ENCODE measurements around the gene CRABP1. TPM values are rescaled to one million over a fixed set of nuclear protein-coding genes. Genes with fewer than 3 reads are reported as not detected.

Gene CRABP1
- not detected for total RNA-seq

DNA sequence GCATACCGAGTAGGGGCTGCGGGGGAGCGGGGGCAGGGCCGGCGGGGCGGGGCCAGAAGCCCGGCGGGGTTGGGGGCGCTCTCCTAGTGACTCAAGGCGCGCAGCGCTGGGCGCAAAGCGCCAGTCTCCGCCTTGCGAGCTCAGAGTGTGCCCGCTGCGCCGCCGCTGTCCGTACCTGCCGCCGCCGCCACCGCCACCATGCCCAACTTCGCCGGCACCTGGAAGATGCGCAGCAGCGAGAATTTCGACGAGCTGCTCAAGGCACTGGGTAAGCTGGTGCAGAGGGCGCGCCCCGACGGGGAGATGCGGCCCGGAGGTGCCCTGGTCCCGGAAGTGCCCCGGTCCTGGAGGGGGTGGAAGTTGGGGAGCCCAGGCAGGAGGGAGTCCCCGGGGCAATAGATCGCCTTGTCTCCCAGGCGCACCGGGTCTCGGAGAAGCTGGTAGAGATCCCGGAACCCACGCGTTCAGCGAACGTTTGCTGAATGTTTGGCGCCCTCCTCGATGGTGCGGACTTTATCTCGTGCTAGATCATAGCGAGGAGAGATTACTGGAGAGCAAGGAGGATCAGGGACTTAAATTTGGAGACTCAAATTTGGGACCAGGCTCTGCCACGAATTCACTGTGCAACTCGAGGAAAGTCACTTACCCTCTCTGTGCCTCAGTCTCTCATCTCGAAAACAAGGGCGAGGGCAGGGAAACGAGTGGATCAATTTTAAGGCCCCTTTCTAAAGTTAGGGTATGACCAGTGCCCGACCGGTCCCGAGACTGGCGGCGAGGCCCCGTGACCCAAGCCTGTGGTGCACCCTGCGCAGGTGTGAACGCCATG lies at the start of gene CRABP1:
Gene CRABP1 (plus strand): TSS at position 123 of the 826 bp plus-strand sequence. CDS start 76 bp downstream, at position 199.
- ATAC-seq = no peak

DNA sequence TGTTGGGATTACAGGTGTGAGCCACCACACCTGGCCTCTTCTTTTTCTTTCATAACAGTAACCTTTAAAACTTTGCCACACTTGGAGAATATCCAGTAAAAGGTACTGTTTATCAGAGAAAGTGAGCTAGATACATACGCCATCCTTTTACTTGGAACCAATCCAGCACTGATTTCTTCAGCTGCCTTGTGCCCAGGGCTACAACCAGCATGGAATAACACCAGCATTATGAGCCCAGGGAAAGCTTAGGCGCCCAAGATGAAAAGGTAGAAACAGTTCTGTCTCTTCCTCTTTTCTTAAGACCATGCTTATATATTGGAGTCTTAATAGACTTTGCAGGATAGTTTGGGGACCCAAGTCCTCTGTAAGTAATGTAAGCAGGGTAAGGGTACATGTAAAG lies 49.1 kb upstream of the CRABP1 start:
- ATAC-seq = no peak

GRCh38 chr15:78291698-78292097 lies 48.5 kb upstream of the CRABP1 start:
- peak; percentile 90 for ATAC-seq

DNA sequence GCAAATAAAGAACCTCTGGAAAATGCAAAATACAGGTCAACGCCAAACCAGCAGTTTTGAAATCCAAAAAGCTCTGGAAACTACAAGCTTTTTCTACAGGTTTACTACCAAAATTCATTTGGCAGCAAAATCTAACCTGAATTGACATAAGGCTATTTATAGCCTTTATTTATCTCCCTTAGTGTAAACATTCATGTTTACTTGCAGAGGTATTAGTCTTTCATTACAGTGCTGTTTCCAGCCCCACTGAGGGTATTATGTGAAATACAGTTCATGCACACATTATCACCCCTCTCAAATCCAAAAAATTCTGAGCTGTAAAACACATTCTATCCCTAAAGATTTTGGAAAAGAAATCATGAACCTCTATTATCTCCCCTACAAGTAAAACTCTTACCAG lies 47.9 kb upstream of the CRABP1 start:
- no peak for ATAC-seq

GRCh38 chr15:78299101-78299930 lies 40.8 kb upstream of the CRABP1 start, which contains the start of gene SKIC8:
SKIC8 (minus strand) TSS chr15:78299609; CDS start chr15:78295686, 3,923 bp downstream.
- peak; percentile 98 for ATAC-seq

DNA sequence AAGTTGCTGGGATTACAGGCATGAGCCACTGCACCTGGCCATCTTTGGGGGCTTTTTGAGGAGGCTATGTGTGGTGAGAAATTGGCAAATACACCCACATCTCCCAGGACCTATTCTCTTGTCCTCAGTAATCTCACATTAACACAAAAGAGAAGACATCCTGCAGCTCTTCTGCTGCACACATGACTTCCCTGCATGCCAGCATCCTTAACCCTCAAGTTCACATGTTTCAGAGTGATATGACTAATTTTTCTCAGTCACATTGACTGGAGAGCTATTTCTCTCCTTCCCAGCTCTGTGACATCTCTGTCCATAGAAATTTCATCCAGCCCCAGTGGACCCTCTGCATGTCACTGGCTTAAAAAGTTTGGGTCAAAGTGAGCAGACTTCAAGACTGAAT lies 38.8 kb upstream of the CRABP1 start:
- no peak for ATAC-seq

GRCh38 chr15:78301828-78302227 lies 38.3 kb upstream of the CRABP1 start:
- no peak for ATAC-seq

- ATAC-seq = no peak
Measured at GRCh38 chr15:78302579-78303312, 37.4 kb upstream of the CRABP1 start.

GRCh38 chr15:78304216-78305066 lies 35.7 kb upstream of the CRABP1 start:
- ATAC-seq = no peak

DNA sequence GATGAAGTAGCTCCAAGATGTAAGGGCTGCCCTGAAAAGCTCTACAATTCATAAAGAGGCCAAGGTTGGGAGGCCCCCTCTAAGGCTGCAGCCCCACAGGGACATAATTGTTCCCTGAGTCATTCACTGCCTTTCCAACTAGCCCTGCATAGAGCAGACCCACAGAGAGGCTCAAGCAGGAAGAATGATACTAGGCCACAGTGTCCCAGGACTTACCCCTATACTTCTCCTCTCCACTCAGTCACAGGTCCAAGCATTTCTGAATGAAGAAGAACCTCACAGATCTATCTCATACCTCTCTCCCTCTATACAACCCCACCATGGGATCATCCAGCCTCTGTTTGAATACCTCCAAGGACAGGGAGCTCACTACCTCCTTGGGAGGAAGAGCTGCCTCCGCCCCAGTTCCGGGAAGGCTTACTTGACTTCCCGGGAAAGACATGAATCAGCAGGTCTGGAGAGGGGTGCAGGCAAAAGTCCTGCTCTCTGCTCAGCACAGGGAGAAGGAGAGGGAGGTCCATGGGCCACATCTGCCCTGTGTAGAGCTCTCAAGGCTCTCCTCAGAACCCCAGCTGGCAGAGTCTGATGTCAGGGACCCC lies 33.9 kb upstream of the CRABP1 start:
- ATAC-seq = no peak

DNA sequence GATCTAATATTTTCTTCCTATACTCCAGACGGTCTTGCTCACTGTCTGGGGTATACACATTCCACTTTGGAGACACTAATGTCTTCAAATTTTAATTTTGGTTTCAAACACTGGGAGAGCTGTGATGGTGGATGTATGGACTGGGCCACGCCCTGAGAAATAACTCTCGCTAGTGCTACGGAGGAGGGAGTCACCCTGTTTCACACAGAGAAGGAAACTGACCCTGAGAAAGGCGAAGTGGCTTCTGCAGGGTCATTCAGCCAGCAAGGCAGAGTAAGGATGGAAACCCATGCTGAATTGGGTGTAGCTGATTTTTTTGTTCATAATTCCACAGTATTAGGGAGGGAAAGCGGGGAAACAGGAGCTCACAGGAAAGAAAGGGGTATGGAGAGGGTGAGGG lies 32.2 kb upstream of the CRABP1 start:
- ATAC-seq = no peak

DNA sequence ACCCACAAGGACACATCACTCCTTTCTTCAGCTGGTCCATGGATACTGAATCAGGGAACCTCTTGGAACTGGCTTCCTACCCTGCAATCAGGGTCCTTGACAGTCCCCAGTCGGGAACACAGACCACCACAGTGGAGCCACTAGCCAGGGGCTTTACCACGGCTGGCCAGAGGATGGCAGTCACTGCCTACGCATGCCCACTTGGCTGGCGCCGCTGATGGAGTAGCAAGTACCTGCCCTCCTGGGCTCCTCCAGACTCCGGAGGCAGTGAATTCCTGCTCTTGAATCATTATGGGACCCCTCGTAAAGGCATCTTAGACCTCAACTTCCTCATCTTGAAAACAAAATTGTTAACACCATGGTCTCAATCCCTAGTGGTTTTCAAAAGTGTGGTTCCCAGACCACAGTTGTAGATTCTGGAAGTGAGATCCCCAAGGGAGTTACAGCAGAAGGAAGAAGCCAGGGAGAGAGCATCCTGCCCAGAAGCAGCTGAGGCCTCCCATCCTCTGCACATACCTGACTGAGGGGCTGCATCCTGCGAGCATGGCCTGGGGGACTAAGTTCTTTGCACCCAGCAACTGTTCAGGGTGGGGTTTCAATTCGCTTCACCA lies 31.6 kb upstream of the CRABP1 start:
- ATAC-seq = peak; percentile 72

- ATAC-seq = no peak
Measured at GRCh38 chr15:78311292-78311691, 28.9 kb upstream of the CRABP1 start.

GRCh38 chr15:78312536-78312935 lies 27.6 kb upstream of the CRABP1 start:
- no peak for ATAC-seq

GRCh38 chr15:78312957-78313356 lies 27.2 kb upstream of the CRABP1 start:
- ATAC-seq = no peak

DNA sequence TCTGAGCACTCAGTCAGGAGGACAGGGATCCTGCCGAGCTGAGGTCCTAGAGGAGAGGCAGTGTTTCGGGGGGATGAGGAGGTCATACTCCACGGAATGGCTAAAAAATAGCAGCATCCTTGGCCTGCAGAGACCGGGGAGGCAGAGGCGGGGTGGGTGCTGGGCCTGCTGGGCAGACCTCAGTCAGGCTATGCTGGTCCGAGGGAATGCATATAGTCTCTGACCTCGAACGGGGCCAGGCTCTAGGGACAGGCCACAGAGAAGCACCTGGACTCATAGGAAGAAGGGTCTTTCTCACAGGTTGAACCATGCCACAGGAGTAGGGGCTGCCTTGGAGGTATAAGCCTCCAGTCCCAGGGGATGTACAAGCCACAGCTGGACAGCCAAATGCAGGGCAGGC lies 26.8 kb upstream of the CRABP1 start:
- no peak for ATAC-seq

DNA sequence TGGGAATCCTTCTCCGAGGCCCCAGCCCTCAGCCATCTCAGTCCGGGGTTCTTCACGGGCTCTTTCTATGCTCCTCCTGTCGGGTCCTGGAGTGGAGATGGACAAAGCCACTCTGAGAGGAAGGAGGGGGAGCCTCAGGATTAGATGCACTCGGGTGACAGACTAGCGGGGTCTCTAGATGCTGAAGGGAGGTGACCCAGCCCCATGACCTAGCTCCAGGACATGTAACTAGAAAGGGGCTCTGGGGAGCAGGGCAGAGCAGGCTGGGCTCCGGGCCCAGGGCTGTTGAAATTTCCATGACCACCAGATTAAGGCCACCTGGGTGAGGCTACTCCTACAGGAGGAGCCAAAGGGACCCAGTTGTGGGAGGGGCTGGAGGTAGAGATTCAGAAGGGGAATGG lies 26.0 kb upstream of the CRABP1 start:
- no peak for ATAC-seq

DNA sequence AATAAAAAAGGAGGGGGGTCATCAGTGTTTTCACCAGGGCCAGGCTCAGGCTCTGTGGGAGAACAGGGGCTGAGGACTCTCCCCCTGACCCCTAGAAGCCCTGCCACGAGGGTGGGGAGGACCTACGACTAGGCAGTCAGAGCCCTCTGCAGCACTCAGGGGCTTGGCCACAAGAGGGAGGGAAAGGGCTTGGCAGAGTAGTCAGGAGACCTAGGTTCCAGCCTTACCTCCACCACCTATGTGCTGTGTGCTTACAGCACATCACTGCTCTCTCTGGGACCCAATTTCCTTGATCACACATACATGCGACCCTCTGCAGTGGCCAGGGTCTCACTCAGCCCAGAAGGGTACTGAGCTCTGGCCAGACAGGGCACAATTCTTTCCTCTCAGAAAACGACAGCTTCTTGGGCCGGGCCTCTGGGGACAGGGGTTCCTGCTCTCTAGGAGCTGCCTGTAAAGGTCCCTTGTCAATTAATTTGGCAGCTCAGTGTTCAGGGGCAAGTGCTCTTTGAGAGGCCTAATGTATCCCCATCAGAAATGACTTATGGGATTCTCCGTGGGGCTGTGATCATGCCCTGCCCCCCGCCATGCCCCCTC lies 24.4 kb upstream of the CRABP1 start:
- no peak for ATAC-seq

DNA sequence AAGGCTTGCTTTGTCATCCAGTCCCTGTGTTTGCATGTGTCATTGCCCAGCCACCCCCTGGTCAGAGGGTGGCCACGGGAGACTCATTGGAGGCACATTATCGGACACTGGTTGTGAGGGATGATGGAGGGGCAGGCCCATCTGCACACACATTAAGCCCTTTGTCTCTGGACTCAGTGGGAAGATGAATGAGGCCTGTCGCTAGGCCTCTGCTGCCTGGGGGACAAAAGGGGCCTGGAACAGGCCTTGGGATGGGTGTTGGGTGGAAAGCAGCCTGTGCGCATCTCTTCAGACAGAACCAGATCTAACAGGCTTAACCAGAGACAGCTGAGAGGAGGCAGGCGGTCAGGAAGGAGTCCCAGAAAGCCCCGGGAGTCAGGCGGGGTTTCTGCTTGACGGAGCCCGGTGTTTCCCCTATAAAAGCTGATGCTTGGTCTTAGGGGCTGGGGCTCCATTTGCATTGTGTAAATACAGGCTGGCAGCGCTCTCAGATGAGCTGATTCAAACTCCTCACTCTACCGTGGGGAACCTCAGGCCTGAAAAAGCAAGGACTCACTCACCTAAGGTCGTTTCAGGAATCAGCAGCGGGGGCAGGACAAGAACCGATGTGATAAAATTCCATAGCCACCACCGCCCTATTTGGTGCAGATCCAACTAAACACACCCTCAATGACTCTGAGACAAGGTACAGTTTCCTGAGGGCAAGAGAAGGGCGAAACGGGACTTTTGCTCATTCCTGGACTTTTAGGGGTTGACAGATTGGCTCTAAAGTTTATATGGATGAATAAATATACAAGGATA lies 23.7 kb upstream of the CRABP1 start:
- no peak for ATAC-seq
